Astrocyte (in vitro differentiated cells and primary cell): ENCODE results near the gene AGPAT1. TPM values are rescaled to one million over a fixed set of nuclear protein-coding genes. Genes with fewer than 3 reads are reported as not detected.

Experiments used
- DNase-seq: peaks from one replicate; pipeline ENCODE4 v3.0.0-alpha.2; 2010; ENCODE audit warnings: low read depth
- FAIRE-seq: peaks from 2 replicates; lab custom pipeline; 2011; peaks lifted over from hg19 to GRCh38; lab: Jason Lieb, UNC
- H2AFZ ChIP-seq: 2 replicates; pipeline ENCODE4 v1.6.0; 2012; ENCODE audit warnings: low read depth, low read length, inconsistent platforms
- H3K27ac ChIP-seq: 2 replicates; pipeline ENCODE4 v1.5.1; 2011; ENCODE audit warnings: low read depth, low read length, inconsistent platforms
- H3K27me3 ChIP-seq: 2 replicates; pipeline ENCODE4 v1.6.0; 2011; ENCODE audit warnings: low read length, inconsistent platforms; ENCODE audit not compliant: insufficient read depth
- H3K36me3 ChIP-seq: 2 replicates; pipeline ENCODE4 v1.5.1; 2011; ENCODE audit warnings: low read length, inconsistent platforms; ENCODE audit not compliant: insufficient read depth
- H3K4me1 ChIP-seq: 2 replicates; pipeline ENCODE4 v1.5.1; 2011; ENCODE audit warnings: low read length, inconsistent platforms; ENCODE audit not compliant: insufficient read depth
- H3K4me2 ChIP-seq: 2 replicates; pipeline ENCODE4 v1.6.0; 2012; ENCODE audit warnings: low read length, inconsistent platforms
- H3K4me3 ChIP-seq: 2 replicates; pipeline ENCODE4 v1.5.1; 2011; ENCODE audit warnings: low read depth, mild to moderate bottlenecking, low read length, inconsistent platforms; ENCODE audit not compliant: insufficient read depth
- H3K79me2 ChIP-seq: 2 replicates; pipeline ENCODE4 v1.6.0; 2012; ENCODE audit warnings: mild to moderate bottlenecking, low read length, inconsistent platforms; ENCODE audit not compliant: insufficient read depth
- H3K9ac ChIP-seq: 2 replicates; pipeline ENCODE4 v1.6.0; 2012; ENCODE audit warnings: mild to moderate bottlenecking, low read length, inconsistent platforms
- H3K9me3 ChIP-seq: 2 replicates; pipeline ENCODE4 v1.5.1; 2012; ENCODE audit warnings: low read depth, mild to moderate bottlenecking, low read length, inconsistent platforms; ENCODE audit not compliant: insufficient read depth
- H4K20me1 ChIP-seq: 2 replicates; pipeline ENCODE4 v1.6.0; 2012; ENCODE audit warnings: low read length, inconsistent platforms; ENCODE audit not compliant: insufficient read depth
- H3K27ac Mint-ChIP-seq: one replicate; pipeline ENCODE4 v1.8.0; 2021; ENCODE audit warnings: mild to moderate bottlenecking, mixed read lengths; ENCODE audit not compliant: unreplicated experiment
- H3K27me3 Mint-ChIP-seq: one replicate; pipeline ENCODE4 v1.8.0; 2021; ENCODE audit warnings: low read depth, mixed read lengths; ENCODE audit not compliant: unreplicated experiment
- H3K36me3 Mint-ChIP-seq: one replicate; pipeline ENCODE4 v1.8.0; 2021; ENCODE audit warnings: low read depth, mixed read lengths; ENCODE audit not compliant: unreplicated experiment
- H3K4me1 Mint-ChIP-seq: one replicate; pipeline ENCODE4 v1.8.0; 2021; ENCODE audit warnings: low read depth, mixed read lengths; ENCODE audit not compliant: unreplicated experiment
- H3K4me3 Mint-ChIP-seq: one replicate; pipeline ENCODE4 v1.8.0; 2021; ENCODE audit warnings: mild to moderate bottlenecking, moderate library complexity, mixed read lengths; ENCODE audit not compliant: unreplicated experiment
- H3K9me3 Mint-ChIP-seq: one replicate; pipeline ENCODE4 v1.8.0; 2021; ENCODE audit warnings: mild to moderate bottlenecking, mixed read lengths; ENCODE audit not compliant: unreplicated experiment
- CTCF ChIP-seq: IDR thresholded peaks from 2 replicates; pipeline ENCODE4 v1.5.1; 2011; ENCODE audit warnings: low read depth, mild to moderate bottlenecking, inconsistent platforms, low read length, moderate library complexity; ENCODE audit not compliant: insufficient read depth
- EZH2 ChIP-seq: IDR thresholded peaks from 2 replicates; pipeline ENCODE4 v1.6.1; 2012; ENCODE audit warnings: mild to moderate bottlenecking, low read length, inconsistent platforms; ENCODE audit not compliant: insufficient read depth
- total RNA-seq: library from RNA; stranded (reverse); gene quantifications from 2 replicates; pipeline ENCODE4 v1.2.1, GENCODE V29; 2021

The AGPAT1 gene
- total RNA-seq, 1 donor from 2014 or later, result 94.8 TPM

- peak overlapping the region; percentile 82 for H3K27ac ChIP-seq
- H3K4me3 Mint-ChIP-seq, result peak overlapping the region; percentile 98
- H3K4me1 Mint-ChIP-seq, result peaks cover 19% of the 10 kb centered on the region
- peaks cover 16% of the 10 kb centered on the region for H3K36me3 Mint-ChIP-seq
- H3K27me3 ChIP-seq, result peaks cover 21% of the 10 kb centered on the region
- TF ChIP-seq EZH2 (no peak), CTCF (no peak)
- peaks cover 4% of the 10 kb centered on the region for H3K36me3 ChIP-seq
- peaks cover 17% of the 10 kb centered on the region for H3K79me2 ChIP-seq
- FAIRE-seq (no peak), DNase-seq (peak; percentile 33)
- H3K27ac Mint-ChIP-seq, result peak overlapping the region; percentile 95
- H3K4me3 ChIP-seq, result peak overlapping the region; percentile 88
- no peaks in the 10 kb centered on the region for H3K9me3 ChIP-seq
- peaks cover 24% of the 10 kb centered on the region for H3K4me1 ChIP-seq
- peak overlapping the region; percentile 86 for H3K9ac ChIP-seq
- H3K27me3 Mint-ChIP-seq, result peaks cover 27% of the 10 kb centered on the region
- H3K9me3 Mint-ChIP-seq, result peaks cover 8% of the 10 kb centered on the region
- H2AFZ ChIP-seq, result peak overlapping the region; percentile 76
- peaks cover 9% of the 10 kb centered on the region for H4K20me1 ChIP-seq
- H3K4me2 ChIP-seq, result peak overlapping the region; percentile 92
These were observed 22.9 kb downstream of the AGPAT1 start for GRCh38 chr6:32152769-32153563.

DNA sequence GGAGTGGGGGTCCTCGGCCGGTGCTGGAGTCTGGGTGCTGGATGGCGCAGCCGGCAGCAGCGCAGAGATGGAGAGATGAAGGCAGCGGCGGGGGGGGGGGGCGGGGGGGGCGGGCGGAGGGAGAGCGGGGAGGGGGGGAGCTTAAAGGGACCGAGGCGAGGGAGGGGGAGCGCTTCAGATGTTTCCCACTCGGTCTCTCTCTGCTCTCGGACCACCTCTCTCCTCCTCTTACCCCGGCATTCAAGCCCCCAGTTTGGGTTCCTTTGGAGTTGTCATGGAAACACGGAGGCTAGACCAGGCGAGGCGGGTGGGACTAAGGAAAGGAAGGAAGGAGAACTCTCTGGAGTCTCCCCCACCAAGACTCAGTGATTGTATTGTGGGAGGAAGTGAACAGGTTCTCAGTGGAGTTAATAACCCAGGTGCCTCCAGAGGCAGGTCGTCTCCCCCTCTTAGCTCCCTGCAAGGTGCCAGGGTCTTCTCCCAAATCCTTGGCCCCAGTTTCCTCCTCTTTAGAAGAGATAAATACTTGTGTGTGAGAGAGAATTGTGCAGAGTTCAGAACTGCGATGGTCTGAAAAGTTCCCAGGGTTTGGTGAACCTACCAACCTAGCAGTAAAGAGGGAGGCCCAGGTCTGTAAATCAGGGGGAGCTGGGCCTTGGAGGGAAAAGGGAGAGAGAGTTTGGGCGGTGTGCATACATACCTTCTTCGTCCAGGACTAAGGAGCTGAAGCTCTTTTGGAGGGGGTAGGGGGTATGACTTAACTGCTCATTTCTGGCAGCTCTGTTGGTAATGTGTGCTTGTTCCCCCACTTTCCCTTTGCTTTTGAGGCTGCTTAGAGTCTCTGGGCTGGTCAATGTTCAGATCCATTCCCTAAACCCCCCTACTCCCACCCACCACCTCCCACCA lies 23.8 kb downstream of the AGPAT1 start, which contains the start of gene PRRT1:
Gene PRRT1, minus strand, starts transcription at position 77 of the 906 bp plus-strand sequence. CDS start 112 bp downstream, outside the sequence.
- Mint-ChIP-seq H3K27me3 (peaks cover 30% of the 10 kb centered on the region), H3K9me3 (peaks cover 9% of the 10 kb centered on the region), H3K4me3 (peak within 1 kb of the TSS; percentile 98), H3K36me3 (peaks cover 11% of the 10 kb centered on the region), H3K4me1 (peaks cover 19% of the 10 kb centered on the region), H3K27ac (peak within 1 kb of the TSS; percentile 95)
- peaks cover 9% of the 10 kb centered on the region for H4K20me1 ChIP-seq
- DNase-seq (no peak), FAIRE-seq (no peak)
- H3K79me2 ChIP-seq, result peaks cover 17% of the 10 kb centered on the region
- TF ChIP-seq EZH2 (no peak), CTCF (no peak)
- peaks cover 28% of the 10 kb centered on the region for H3K27me3 ChIP-seq
- H3K4me1 ChIP-seq, result peaks cover 24% of the 10 kb centered on the region
- peaks cover 4% of the 10 kb centered on the region for H3K36me3 ChIP-seq
- peak within 1 kb of the TSS; percentile 82 for H3K27ac ChIP-seq
- peak within 1 kb of the TSS; percentile 92 for H3K4me2 ChIP-seq
- H3K9ac ChIP-seq, result peak within 1 kb of the TSS; percentile 86
- peak within 1 kb of the TSS; percentile 88 for H3K4me3 ChIP-seq
- peak within 1 kb of the TSS; percentile 6 for H2AFZ ChIP-seq
- no peaks in the 10 kb centered on the region for H3K9me3 ChIP-seq
